ENCODE data around the gene SYP. TPM values are rescaled to one million over a fixed set of nuclear protein-coding genes. Genes with fewer than 3 reads are reported as not detected.

The SYP gene
- total RNA-seq, 1 donor from 2014 or later = 0.82 TPM

DNA sequence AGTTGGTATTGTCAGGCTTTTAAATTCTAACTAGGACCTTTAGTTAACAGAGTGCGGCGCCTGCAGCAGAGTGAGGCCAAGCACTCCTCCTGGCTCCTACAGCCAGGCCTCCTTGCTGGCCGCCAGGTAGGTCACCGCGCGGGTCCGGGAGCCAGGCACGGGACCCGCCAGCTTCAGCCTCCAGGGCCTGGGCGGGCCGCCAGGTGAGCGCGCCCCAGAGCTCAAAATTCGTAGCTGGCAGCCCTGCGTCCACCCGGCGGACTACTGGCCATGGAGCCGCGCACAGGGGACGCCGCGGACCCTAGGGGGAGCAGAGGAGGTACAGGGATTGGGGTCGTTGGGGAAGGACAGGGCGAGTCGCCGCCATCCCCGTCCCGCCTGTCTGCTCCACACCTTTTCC, 37.4 kb downstream of the SYP start, which contains the start of gene MAGIX:
Gene MAGIX (plus strand): TSS at position 139 of the 400 bp plus-strand sequence. CDS start 132 bp downstream, at position 271.
- H3K36me3 Mint-ChIP-seq (ENCODE audit: low read depth) = no peaks in the 10 kb centered on the region
- no peak within 1 kb of the TSS for H3K27ac Mint-ChIP-seq
- ChIA-PET CTCF (interaction anchor here (1.5 kb wide), 1 partner anchor 8 kb away, joined by 6 read pairs; no protein-coding TSS in a partner anchor), POLR2A (no interaction called here)
- TF ChIP-seq, protein P1, sequence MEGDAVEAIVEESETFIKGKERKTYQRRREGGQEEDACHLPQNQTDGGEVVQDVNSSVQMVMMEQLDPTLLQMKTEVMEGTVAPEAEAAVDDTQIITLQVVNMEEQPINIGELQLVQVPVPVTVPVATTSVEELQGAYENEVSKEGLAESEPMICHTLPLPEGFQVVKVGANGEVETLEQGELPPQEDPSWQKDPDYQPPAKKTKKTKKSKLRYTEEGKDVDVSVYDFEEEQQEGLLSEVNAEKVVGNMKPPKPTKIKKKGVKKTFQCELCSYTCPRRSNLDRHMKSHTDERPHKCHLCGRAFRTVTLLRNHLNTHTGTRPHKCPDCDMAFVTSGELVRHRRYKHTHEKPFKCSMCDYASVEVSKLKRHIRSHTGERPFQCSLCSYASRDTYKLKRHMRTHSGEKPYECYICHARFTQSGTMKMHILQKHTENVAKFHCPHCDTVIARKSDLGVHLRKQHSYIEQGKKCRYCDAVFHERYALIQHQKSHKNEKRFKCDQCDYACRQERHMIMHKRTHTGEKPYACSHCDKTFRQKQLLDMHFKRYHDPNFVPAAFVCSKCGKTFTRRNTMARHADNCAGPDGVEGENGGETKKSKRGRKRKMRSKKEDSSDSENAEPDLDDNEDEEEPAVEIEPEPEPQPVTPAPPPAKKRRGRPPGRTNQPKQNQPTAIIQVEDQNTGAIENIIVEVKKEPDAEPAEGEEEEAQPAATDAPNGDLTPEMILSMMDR (IDR thresholded peaks at IDR 0.05) = no peak
- peak within 1 kb of the TSS; percentile 83 for H3K4me3 Mint-ChIP-seq
- ATAC-seq (ENCODE audit: low read depth) = no peak
- intact Hi-C loops (cut with micrococcal nuclease) = loop anchor here (10.0 kb wide), 1 partner anchor 58 kb away; no protein-coding TSS in a partner anchor
- peaks cover 25% of the 10 kb centered on the region for H3K4me1 Mint-ChIP-seq
- no peaks in the 10 kb centered on the region for H3K27me3 Mint-ChIP-seq
- no peak for DNase-seq
- H3K9me3 Mint-ChIP-seq = no peaks in the 10 kb centered on the region

GRCh38 chrX:49161632-49162031, 38.4 kb downstream of the SYP start:
- CTCF ChIA-PET = no interaction called here

GRCh38 chrX:49160908-49161307, 39.1 kb downstream of the SYP start:
- ATAC-seq (ENCODE audit: low read depth) = no peak
- Mint-ChIP-seq H3K36me3 (ENCODE audit: low read depth) (no peaks in the 10 kb centered on the region), H3K4me3 (no peak overlapping the region), H3K4me1 (peaks cover 20% of the 10 kb centered on the region), H3K27ac (no peak overlapping the region), H3K9me3 (no peaks in the 10 kb centered on the region), H3K27me3 (no peaks in the 10 kb centered on the region)
- TF ChIP-seq, protein P1 (IDR thresholded peaks at IDR 0.05) = no peak
- intact Hi-C loops (cut with micrococcal nuclease) = loop anchor here (10.0 kb wide), 1 partner anchor 56 kb away; no protein-coding TSS in a partner anchor
- no peak for DNase-seq
- ChIA-PET POLR2A (interaction anchor here (0.6 kb wide), 1 partner anchor 10 kb away, joined by 3 read pairs; no protein-coding TSS in a partner anchor), CTCF (no interaction called here)

More at GRCh38 chrX:49161632-49162031, 38.4 kb downstream of the SYP start:
- DNase-seq (no peak), ATAC-seq (ENCODE audit: low read depth) (no peak)
- Mint-ChIP-seq H3K27me3 (no peaks in the 10 kb centered on the region), H3K27ac (no peak overlapping the region), H3K9me3 (no peaks in the 10 kb centered on the region), H3K36me3 (ENCODE audit: low read depth) (no peaks in the 10 kb centered on the region), H3K4me3 (no peak overlapping the region), H3K4me1 (peaks cover 17% of the 10 kb centered on the region)
- POLR2A ChIA-PET = interaction anchor here (0.6 kb wide), 1 partner anchor 11 kb away, joined by 3 read pairs; no protein-coding TSS in a partner anchor
- TF ChIP-seq, protein P1 (IDR thresholded peaks at IDR 0.05) = no peak
- intact Hi-C loops (cut with micrococcal nuclease) = loop anchor here (10.0 kb wide), 1 partner anchor 57 kb away; no protein-coding TSS in a partner anchor

- no peak overlapping the region for H3K4me3 Mint-ChIP-seq
- no peak overlapping the region for H3K27ac Mint-ChIP-seq
Measured at GRCh38 chrX:49157194-49157593, 42.8 kb downstream of the SYP start.

More at GRCh38 chrX:49157194-49157593, 42.8 kb downstream of the SYP start:
- TF ChIP-seq, protein P1 (IDR thresholded peaks at IDR 0.05) = no peak
- Mint-ChIP-seq H3K4me1 (peaks cover 20% of the 10 kb centered on the region), H3K27me3 (no peaks in the 10 kb centered on the region), H3K9me3 (no peaks in the 10 kb centered on the region), H3K36me3 (ENCODE audit: low read depth) (no peaks in the 10 kb centered on the region)
- intact Hi-C loops (cut with micrococcal nuclease) = loop anchor here (5.0 kb wide), 1 partner anchor 35 kb away; no protein-coding TSS in a partner anchor
- ChIA-PET CTCF (no interaction called here), POLR2A (interaction anchor here (0.6 kb wide), 2 partner anchors 19 to 152 kb away, joined by 5 to 6 read pairs; no protein-coding TSS in a partner anchor)
- ATAC-seq (ENCODE audit: low read depth) (no peak), DNase-seq (no peak)
